Psoas muscle (tissue), 8 donors: ENCODE data around the gene CEP43. TPM values are rescaled to one million over a fixed set of nuclear protein-coding genes. Genes with fewer than 3 reads are reported as not detected.
A peak's percentile ranks its signal among the peaks of the same experiment; 100 is the strongest.

ENCODE experiments used
- ATAC-seq, 4 donors: fragments of 200-7000 bp; cut with Tn5 transposase; one replicate each; pipeline ENCODE4 v1.9.1; 2020; ENCODE audit warnings: moderate library complexity in 3 of 4, mild to moderate bottlenecking in 2 of 4
- DNase-seq, 2 donors: peaks; one replicate each; pipeline ENCODE4 v3.0.0-alpha.2; 2020
- H3K27ac ChIP-seq: fragments of 200-600 bp; one replicate; pipeline ENCODE4 v1.8.0; 2022
- H3K27me3 ChIP-seq, 3 donors: fragments of 200-600 bp in 1 of 3; one replicate each; pipeline versions ENCODE4 v1.6.1 to v1.8.0; 2013 to 2022; ENCODE audit warnings: low read length in 2 of 3, mild to moderate bottlenecking in 2 of 3, moderate library complexity in 1 of 3; ENCODE audit not compliant: insufficient read depth in 3 of 3
- H3K36me3 ChIP-seq, 2 donors: fragments of 200-600 bp in 1 of 2; one replicate each; pipeline versions ENCODE4 v1.6.1 to v1.8.0; 2013 to 2022; ENCODE audit warnings: low read depth in 1 of 2, mild to moderate bottlenecking in 1 of 2, moderate library complexity in 1 of 2; ENCODE audit not compliant: insufficient read depth in 1 of 2
- H3K4me1 ChIP-seq: fragments of 200-600 bp; one replicate; pipeline ENCODE4 v1.8.0; 2022
- H3K4me3 ChIP-seq: fragments of 200-600 bp; one replicate; pipeline ENCODE4 v1.8.0; 2022; ENCODE audit warnings: mild to moderate bottlenecking
- H3K9me3 ChIP-seq: fragments of 200-600 bp; one replicate; pipeline ENCODE4 v1.8.0; 2022
- CTCF ChIP-seq: fragments of 200-600 bp; IDR thresholded peaks from one replicate; pipeline ENCODE4 v1.8.0; 2022; ENCODE audit warnings: antibody characterized with exemption
- WGBS, 3 donors: extraction: QIAGEN DNeasy Blood & Tissue Kit; methylation state at CpG; one replicate each; pipeline versions ENCODE4 v1.1.6 to v1.1.7; 2013; 5-methylcytosine and 5-hydroxymethylcytosine counted together
- intact Hi-C, 2 donors: fragments of 100-400 bp; cut with DNase I; formaldehyde crosslinking; loops; one replicate each; pipeline versions ENCODE4 v1.11.0 to v1.14.2; 2022
- polyA plus RNA-seq, 3 donors: library from polyadenylated mRNA; stranded (reverse); fragments of 200-250 nt; gene quantifications; one replicate each; pipeline ENCODE4 v1.2.3, GENCODE V29; 2013
- total RNA-seq, 4 donors: library from RNA; stranded (reverse); fragmentation: NEBNext Ultra II Directional in 2 of 4; extraction: Animal tissue kit (Norgen Biotek cat#: 25700) in 2 of 4; gene quantifications; one replicate each; pipeline versions ENCODE4 v1.2.1 to v1.2.4, GENCODE V29; 2021 to 2023
- donor health status: healthy with polysubstance abuse.
- donor health status: DM: no; HTN: no; CAD: no; lungs with moderate emphysema.
- donor health status: Bipolar disorder and iron deficiency.
- donor health status: healthy.
- donor health status: DM: yes; HTN: yes; CAD: no.
- donor health status: DM: no; HTN: no; CAD: no.
- donor health status: DM: no; HTN: no; CAD: no.
- donor health status: DM: yes; HTN: yes; CAD: no.

The CEP43 gene
- total and polyA plus RNA-seq, 7 donors: 3.0 to 18.8 (median 7.3) TPM

GRCh38 chr6:166996406-166996805 lies 2.8 kb upstream of the CEP43 start:
- ATAC-seq: no peak
- H3K4me3 ChIP-seq: no peak overlapping the region
- H3K9me3 ChIP-seq: no peaks in the 10 kb centered on the region
- intact Hi-C loops: loop anchor here (5.0 kb wide), 1 partner anchor 39 kb away; the partner anchor contains the start of gene RNASET2 (in 2 of the 2)
- TF ChIP-seq CTCF: no peak
- peaks cover 0 to 4% of the 10 kb centered on the region in 2 donors for H3K36me3 ChIP-seq
- 94 to 95% (median 95%) methylated on average over 7 of the region's 7 CpGs for WGBS, 3 donors
- peaks cover 17% of the 10 kb centered on the region for H3K4me1 ChIP-seq
- DNase-seq: no peak
- H3K27me3 ChIP-seq: no peaks in the 10 kb centered on the region
- H3K27ac ChIP-seq: no peak overlapping the region

- peaks cover 0 to 12% of the 10 kb centered on the region in 2 donors for H3K36me3 ChIP-seq
- H3K27me3 ChIP-seq: no peaks in the 10 kb centered on the region
- intact Hi-C loops: loop anchor here (5.0 kb wide), 1 partner anchor 40 kb away; the partner anchor contains the start of gene RNASET2 (in 2 of the 2)
- H3K4me3 ChIP-seq: peak overlapping the region; percentile 86
- no peak for DNase-seq
- 74 to 89% (median 88%) methylated on average over 3 of the region's 3 CpGs for WGBS, 3 donors
- no peak for TF ChIP-seq CTCF
- H3K27ac ChIP-seq: no peak overlapping the region
- peaks cover 17% of the 10 kb centered on the region for H3K4me1 ChIP-seq
- no peak for ATAC-seq
- no peaks in the 10 kb centered on the region for H3K9me3 ChIP-seq
These were observed 1.8 kb upstream of the CEP43 start for GRCh38 chr6:166997348-166997747.

- WGBS, 3 donors: 3 to 7% (median 6%) methylated on average over 37 to 38 of the region's 38 CpGs
- intact Hi-C loops: loop anchor here (5.0 kb wide), 1 partner anchor 41 kb away; the partner anchor contains the start of gene RNASET2 (in 2 of the 2)
- no peak for TF ChIP-seq CTCF
- H3K27me3 ChIP-seq: no peaks in the 10 kb centered on the region
- H3K4me3 ChIP-seq: peak overlapping the region; percentile 86
- H3K27ac ChIP-seq: peak overlapping the region; percentile 62
- ATAC-seq: no peak
- no peaks in the 10 kb centered on the region for H3K9me3 ChIP-seq
- H3K4me1 ChIP-seq: peaks cover 17% of the 10 kb centered on the region
- DNase-seq: peak; percentile 43 to 60
- H3K36me3 ChIP-seq: peaks cover 0 to 15% of the 10 kb centered on the region in 2 donors
These were observed 1.4 kb upstream of the CEP43 start for GRCh38 chr6:166997768-166998255.

- 0 to 1% (median 0%) methylated on average over 75 to 96 of the region's 96 CpGs for WGBS, 3 donors
- Histone ChIP-seq H3K36me3 (peaks cover 0 to 15% of the 10 kb centered on the region in 2 donors), H3K9me3 (no peaks in the 10 kb centered on the region), H3K4me1 (peaks cover 17% of the 10 kb centered on the region), H3K4me3 (peak overlapping the region; percentile 86), H3K27me3 (no peaks in the 10 kb centered on the region), H3K27ac (peak overlapping the region; percentile 62)
- ATAC-seq (peak in 1 of 4 donors; percentile 4), DNase-seq (peak; percentile 25 to 55)
- no peak for TF ChIP-seq CTCF
- intact Hi-C loops: loop anchor here (5.0 kb wide), 1 partner anchor 41 kb away; the partner anchor contains the start of gene RNASET2 (in 2 of the 2)
These were observed 697 bp upstream of the CEP43 start for GRCh38 chr6:166998256-166999144.
